HepG2 (cell line): ENCODE measurements around the gene CTIF. TPM values are rescaled to one million over a fixed set of nuclear protein-coding genes. Genes with fewer than 3 reads are reported as not detected.

Experiments used
- ATAC-seq: fragments of 200-7000 bp; cut with Tn5 transposase; 3 replicates; pipeline ENCODE4 v1.9.1; 2020; ENCODE audit warnings: mild to moderate bottlenecking, moderate library complexity
- BruUV-seq: library from RNA; stranded (reverse); fragments of 400-500 nt; replicated peaks from 2 replicates; lab custom pipeline; 2021; lab: Mats Ljungman, UMichigan
- CTCF ChIA-PET: fragments of 300-600 bp; formaldehyde crosslinking; extraction: SDS; loops from one replicate; lab custom pipeline; 2021; ENCODE audit warnings: low total read pairs, inconsistent platforms, low intra/inter-chr PET ratio; lab: Yijun Ruan, JAX
- POLR2A ChIA-PET: fragments of 350-600 bp; sonication (Branson Sonifier 250); formaldehyde crosslinking; loops from one replicate; lab custom pipeline; 2020; ENCODE audit warnings: antibody characterized with exemption, inconsistent platforms; lab: Yijun Ruan, JAX
- DNase-seq: peaks from one replicate; pipeline ENCODE4 v3.0.0-alpha.2; 2015; ENCODE audit warnings: low spot score
- FAIRE-seq: peaks from 3 replicates; lab custom pipeline; 2011; peaks lifted over from hg19 to GRCh38; lab: Jason Lieb, UNC
- H2AFZ ChIP-seq: one replicate; pipeline ENCODE4 v1.6.1; 2011; ENCODE audit warnings: low read length, inconsistent platforms
- H3K27ac ChIP-seq: fragments of 300-600 bp; 3 replicates; pipeline ENCODE4 v1.8.0; 2011; ENCODE audit warnings: mixed run types, mild to moderate bottlenecking, mixed read lengths, low read length, inconsistent platforms; ENCODE audit not compliant: insufficient read depth; ENCODE audit errors: extremely low read length
- H3K27me3 ChIP-seq, 2 experiments: fragments of 200-600 bp in 1 of 2; 2 replicates in 1 of 2; 3 replicates in 1 of 2; pipeline versions ENCODE4 v1.6.0 to v1.8.0; 2011; ENCODE audit warnings: low read length in 2 of 2, mild to moderate bottlenecking in 2 of 2, moderate library complexity in 2 of 2, inconsistent platforms in 1 of 2; ENCODE audit not compliant: insufficient read depth in 2 of 2, control insufficient read depth in 1 of 2
- H3K36me3 ChIP-seq, 2 experiments: fragments of 200-600 bp in 1 of 2; replicated peaks in 1 of 2; 2 replicates in 1 of 2; 3 replicates in 1 of 2; pipeline versions ENCODE4 v1.5.1 to v1.8.0; 2011; ENCODE audit warnings: low read length in 2 of 2, inconsistent platforms in 1 of 2; ENCODE audit not compliant: insufficient read depth in 2 of 2, control insufficient read depth in 1 of 2
- H3K4me1 ChIP-seq: 2 replicates; pipeline ENCODE4 v1.5.1; 2012; ENCODE audit warnings: low read length, inconsistent platforms; ENCODE audit not compliant: insufficient read depth
- H3K4me2 ChIP-seq: 2 replicates; pipeline ENCODE4 v1.6.0; 2011; ENCODE audit warnings: low read depth, low read length, inconsistent platforms
- H3K4me3 ChIP-seq, 3 experiments: fragments of 200-600 bp in 1 of 3; sonication (generic), shearing (Covaris generic) in 1 of 3; replicated peaks in 1 of 3; 2 replicates each; pipeline ENCODE4 v1.5.1; 2011 to 2016; ENCODE audit warnings: low read length in 3 of 3, inconsistent platforms in 2 of 3, low read depth in 2 of 3, mild to moderate bottlenecking in 2 of 3, control low read depth in 1 of 3, mixed read lengths in 1 of 3; ENCODE audit not compliant: insufficient read depth in 1 of 3
- H3K79me2 ChIP-seq: one replicate; pipeline ENCODE4 v1.6.1; 2011; ENCODE audit warnings: low read length, inconsistent platforms; ENCODE audit not compliant: insufficient read depth
- H3K9ac ChIP-seq: 2 replicates; pipeline ENCODE4 v1.6.0; 2011; ENCODE audit warnings: mild to moderate bottlenecking, low read depth, low read length, inconsistent platforms; ENCODE audit not compliant: insufficient read depth
- H3K9me3 ChIP-seq: 2 replicates; pipeline ENCODE4 v1.5.1; 2012; ENCODE audit warnings: mild to moderate bottlenecking, low read length
- H4K20me1 ChIP-seq: 2 replicates; pipeline ENCODE4 v1.6.0; 2011; ENCODE audit warnings: inconsistent platforms, mild to moderate bottlenecking, low read length, moderate library complexity; ENCODE audit not compliant: insufficient read depth
- FOSL1 ChIP-seq: sonication (generic); formaldehyde crosslinking; IDR thresholded peaks from 2 replicates; pipeline ENCODE4 v1.9.0; 2021; ENCODE audit warnings: missing genetic modification reagents, borderline replicate concordance
- HCFC1 ChIP-seq: fragments of 150-350 bp; IDR thresholded peaks from 2 replicates; pipeline ENCODE4 v1.6.1; 2014; ENCODE audit warnings: low read depth, low read length
- KLF13 ChIP-seq: sonication (generic); formaldehyde crosslinking; IDR thresholded peaks from 2 replicates; pipeline ENCODE4 v1.4.0; 2020; ENCODE audit warnings: mild to moderate bottlenecking, missing genetic modification reagents
- KLF6 ChIP-seq: IDR thresholded peaks from 2 replicates; pipeline ENCODE4 v1.8.0; 2016; ENCODE audit warnings: missing biosample characterization, missing genetic modification reagents
- MYPOP ChIP-seq: sonication (generic); formaldehyde crosslinking; IDR thresholded peaks from 2 replicates; pipeline ENCODE4 v1.8.1; 2023; ENCODE audit warnings: mild to moderate bottlenecking, moderate library complexity, missing genetic modification reagents
- NPAS2 ChIP-seq: sonication (generic); formaldehyde crosslinking; IDR thresholded peaks from 2 replicates; pipeline ENCODE4 v1.8.0; 2022; ENCODE audit warnings: mild to moderate bottlenecking, missing genetic modification reagents, borderline replicate concordance
- POLR2A ChIP-seq, 2 experiments: IDR thresholded peaks; 2 replicates each; pipeline ENCODE4 v1.6.1; 2011; ENCODE audit warnings: low read depth in 2 of 2, low read length in 2 of 2, mild to moderate bottlenecking in 1 of 2, moderate library complexity in 1 of 2; ENCODE audit not compliant: insufficient read depth in 1 of 2
- SMARCC2 ChIP-seq: fragments of 450-650 bp; IDR thresholded peaks from 2 replicates; pipeline ENCODE4 v1.6.1; 2017; ENCODE audit warnings: antibody characterized with exemption, mild to moderate bottlenecking
- TARDBP ChIP-seq: sonication (generic); formaldehyde crosslinking; IDR thresholded peaks from 2 replicates; pipeline ENCODE4 v1.8.0; 2022; ENCODE audit warnings: mild to moderate bottlenecking, missing genetic modification reagents
- ZMYM3 ChIP-seq: sonication (generic); formaldehyde crosslinking; IDR thresholded peaks from 2 replicates; pipeline ENCODE4 v1.5.1; 2020; ENCODE audit warnings: mild to moderate bottlenecking, missing genetic modification reagents
- ZNF12 ChIP-seq: sonication (generic); formaldehyde crosslinking; IDR thresholded peaks from 2 replicates; pipeline ENCODE4 v1.5.0; 2020; ENCODE audit warnings: missing genetic modification reagents
- ZNF205 ChIP-seq: IDR thresholded peaks from 2 replicates; pipeline ENCODE4 v1.6.1; 2018; ENCODE audit warnings: missing biosample characterization, missing genetic modification reagents
- WGBS: methylation state at CpG from one replicate; pipeline ENCODE4 v1.1.6; 2017; ENCODE audit warnings: low lambda C conversion rate; 5-methylcytosine and 5-hydroxymethylcytosine counted together
- in situ Hi-C: cut with HindIII; loops from 2 replicates; pipeline ENCODE4 v1.10.0; 2017; ENCODE audit warnings: low pct_unique_long_range_greater_than_20kb; ENCODE audit not compliant: extremely low pct_ligation_motif_present
- intact Hi-C: fragments of 100-400 bp; cut with micrococcal nuclease; formaldehyde crosslinking; loops from one replicate; pipeline ENCODE4 v1.10.0; 2022; ENCODE audit not compliant: unreplicated experiment
- polyA plus RNA-seq, 8 experiments: library from polyadenylated mRNA; depleted of rRNA in 3 of 8; stranded (reverse) in 7 of 8; unstranded in 1 of 8; fragments of >200 nt; fragmentation: Illumina TruSeq in 4 of 8; extraction: Trizol in 4 of 8; gene quantifications; 2 replicates each; pipeline versions ENCODE4 v1.2.1 to v1.2.3, GENCODE V29; 2011 to 2016; ENCODE audit warnings: low read depth in 4 of 8, missing spikeins in 1 of 8, mixed read lengths in 1 of 8; ENCODE audit not compliant: insufficient read depth in 1 of 8
- total RNA-seq, 5 experiments: library from RNA; depleted of rRNA; stranded (reverse); fragments of >200 nt; fragmentation: Illumina TruSeq; extraction: Trizol; gene quantifications; 2 replicates each; pipeline ENCODE4 v1.2.3, GENCODE V29; 2016; ENCODE audit warnings: low read depth in 1 of 5

CTIF gene
- total and polyA plus RNA-seq, 2 of the 13 experiments (the other 11 are each of a cell fraction or from before 2014, with no cell fraction given), result 18.2 to 28.0 TPM

- Histone ChIP-seq H3K4me3 (no peak overlapping the region), H3K27me3 (no peaks in the 10 kb centered on the region), H3K4me1 (peaks cover 39% of the 10 kb centered on the region), H3K9ac (no peak overlapping the region), H2AFZ (no peak overlapping the region), H3K9me3 (peaks cover 4% of the 10 kb centered on the region; the same call in 1 of the 2 replicates), H3K79me2 (no peaks in the 10 kb centered on the region), H3K4me2 (no peak overlapping the region), H3K27ac (no peak overlapping the region), H4K20me1 (no peaks in the 10 kb centered on the region), H3K36me3 (peaks cover 20 to 38% of the 10 kb centered on the region in 2 experiments)
- ChIA-PET CTCF (no interaction called here), POLR2A (no interaction called here)
- BruUV-seq, result no TSS peak
- DNase-seq (no peak), ATAC-seq (no peak), FAIRE-seq (no peak)
- TF ChIP-seq KLF13 (CRISPR knock-in tag) (no peak), NPAS2 (CRISPR knock-in tag) (no peak), ZNF12 (CRISPR knock-in tag) (no peak), ZMYM3 (CRISPR knock-in tag) (no peak), POLR2A (IDR thresholded peaks at IDR 0.05; ENCODE audit: insufficient read depth in 1 of 2, low read depth in 2 of 2, low read length in 2 of 2) (no peak), HCFC1 (no peak), ZNF205 (CRISPR knock-in tag) (no peak), MYPOP (CRISPR knock-in tag) (no peak), KLF6 (CRISPR knock-in tag) (no peak), SMARCC2 (no peak), TARDBP (CRISPR knock-in tag) (no peak), FOSL1 (CRISPR knock-in tag) (no peak)
- 93% methylated on average over 6 of the region's 6 CpGs for WGBS
- intact Hi-C loops (loop anchor here (10.0 kb wide), 1 partner anchor 112 kb away; no protein-coding TSS in a partner anchor), in situ Hi-C loops (loop anchor here (10.0 kb wide), 1 partner anchor 382 kb away; no protein-coding TSS in a partner anchor)
Measured at GRCh38 chr18:48672671-48673340, 134.0 kb downstream of the CTIF start.
